Thyroid gland (tissue), 4 donors: Measurements from ENCODE around the gene SH3RF3.

ENCODE experiments used
- CTCF ChIP-seq, 6 experiments: fragments of 200-600 bp in 3 of 6; fragments of 450-650 bp in 3 of 6; sonication (generic) in 3 of 6; IDR thresholded peaks; one replicate each; pipeline ENCODE4 v1.5.1; 2016 to 2019; ENCODE audit warnings: antibody characterized with exemption in 6 of 6, mild to moderate bottlenecking in 2 of 6, inconsistent platforms in 1 of 6, moderate library complexity in 1 of 6
- POLR2A ChIP-seq, 2 donors: fragments of 450-650 bp; IDR thresholded peaks; one replicate each; pipeline ENCODE4 v1.6.1; 2017; ENCODE audit warnings: antibody characterized with exemption in 2 of 2, mild to moderate bottlenecking in 2 of 2, moderate library complexity in 1 of 2

- TF ChIP-seq CTCF (IDR thresholded peaks at IDR 0.05) (no peak), POLR2A (IDR thresholded peaks at IDR 0.05) (no peak)
Observed at GRCh38 chr2:109215866-109216265, 86.9 kb downstream of the SH3RF3 start.
